H1 (cell line): Measurements from ENCODE around the gene HYDIN. TPM values are rescaled to one million over a fixed set of nuclear protein-coding genes. Genes with fewer than 3 reads are reported as not detected.

Experiments used
- CTCF ChIA-PET: fragments of 300-600 bp; sonication (Branson Sonifier 250); formaldehyde crosslinking; loops from one replicate; lab custom pipeline; 2021; ENCODE audit not compliant: partially characterized antibody; lab: Charles Lee
- POLR2A ChIA-PET: fragments of 300-600 bp; sonication (Branson Sonifier 250); formaldehyde crosslinking; loops from one replicate; lab custom pipeline; 2021; ENCODE audit warnings: inconsistent platforms; ENCODE audit not compliant: partially characterized antibody; lab: Charles Lee
- DNase-seq, 2 experiments: peaks; one replicate each; pipeline versions ENCODE4 v3.0.0 to v3.0.0-alpha.2; 2010 to 2022; ENCODE audit warnings: low spot score in 2 of 2, low read depth in 1 of 2, mixed read lengths in 1 of 2
- FAIRE-seq: peaks from 2 replicates; lab custom pipeline; 2011; peaks lifted over from hg19 to GRCh38; lab: Jason Lieb, UNC
- H2AFZ ChIP-seq: 2 replicates; pipeline ENCODE4 v1.8.1; 2012; ENCODE audit warnings: low read length, inconsistent platforms
- H2AK5ac ChIP-seq: 2 replicates; pipeline ENCODE4 v1.6.1; 2013; ENCODE audit warnings: low read depth, low read length
- H2BK120ac ChIP-seq: replicated peaks from 2 replicates; pipeline ENCODE3; 2013; ENCODE audit warnings: low read depth, low read length, inconsistent platforms
- H2BK12ac ChIP-seq: 2 replicates; pipeline ENCODE4 v1.6.1; 2013; ENCODE audit warnings: low read depth, low read length
- H2BK15ac ChIP-seq: 2 replicates; pipeline ENCODE4 v1.6.1; 2013; ENCODE audit warnings: low read length
- H2BK20ac ChIP-seq: 2 replicates; pipeline ENCODE4 v1.6.1; 2013; ENCODE audit warnings: low read length
- H2BK5ac ChIP-seq: 2 replicates; pipeline ENCODE4 v1.6.1; 2013; ENCODE audit warnings: low read depth, low read length
- H3K14ac ChIP-seq: 2 replicates; pipeline ENCODE4 v1.6.1; 2013; ENCODE audit warnings: inconsistent platforms; ENCODE audit not compliant: insufficient read length
- H3K18ac ChIP-seq: 2 replicates; pipeline ENCODE4 v1.6.1; 2013; ENCODE audit warnings: low read length; ENCODE audit errors: extremely low read depth
- H3K23ac ChIP-seq: 2 replicates; pipeline ENCODE4 v1.6.1; 2013; ENCODE audit warnings: inconsistent platforms; ENCODE audit not compliant: insufficient read length
- H3K23me2 ChIP-seq: 2 replicates; pipeline ENCODE4 v1.6.1; 2013; ENCODE audit warnings: low read depth, low read length
- H3K27ac ChIP-seq: 2 replicates; pipeline ENCODE4 v1.6.1; 2011; ENCODE audit warnings: low read depth, low read length, inconsistent platforms
- H3K27me3 ChIP-seq, 4 experiments: replicated peaks in 1 of 4; 1 replicate in 1 of 4; 2 replicates in 3 of 4; pipeline versions ENCODE4 v1.6.1 to v1.8.1; 2011 to 2013; ENCODE audit warnings: low read length in 3 of 4, mild to moderate bottlenecking in 3 of 4, inconsistent platforms in 2 of 4, mixed read lengths in 2 of 4, moderate library complexity in 1 of 4; ENCODE audit not compliant: control insufficient read depth in 3 of 4, insufficient read depth in 3 of 4; ENCODE audit errors: extremely low read depth in 1 of 4
- H3K36me3 ChIP-seq, 4 experiments: 2 replicates each; pipeline versions ENCODE4 v1.6.1 to v1.8.1; 2011 to 2013; ENCODE audit warnings: mild to moderate bottlenecking in 4 of 4, low read length in 3 of 4, moderate library complexity in 2 of 4, control low read depth in 1 of 4, inconsistent platforms in 1 of 4; ENCODE audit not compliant: insufficient read depth in 4 of 4, control insufficient read depth in 2 of 4
- H3K4ac ChIP-seq: replicated peaks from 2 replicates; pipeline ENCODE3; 2013; ENCODE audit warnings: low read length, low read depth, mixed read lengths, inconsistent platforms; ENCODE audit not compliant: insufficient read length
- H3K4me1 ChIP-seq, 4 experiments: replicated peaks in 1 of 4; 1 replicate in 1 of 4; 2 replicates in 3 of 4; pipeline versions ENCODE4 v1.6.1 to v1.8.1; 2011 to 2013; ENCODE audit warnings: low read length in 3 of 4, inconsistent platforms in 2 of 4, mixed read lengths in 1 of 4; ENCODE audit not compliant: insufficient read depth in 4 of 4, control insufficient read depth in 3 of 4
- H3K4me2 ChIP-seq, 2 experiments: 2 replicates each; pipeline versions ENCODE4 v1.6.1 to v1.8.1; 2011 to 2013; ENCODE audit warnings: low read depth in 2 of 2, low read length in 2 of 2, control low read depth in 1 of 2, inconsistent platforms in 1 of 2, mild to moderate bottlenecking in 1 of 2; ENCODE audit not compliant: insufficient read depth in 1 of 2
- H3K4me3 ChIP-seq, 4 experiments: fragments of 200-600, 300-600 bp in 1 of 4; sonication (generic), shearing (Covaris generic), sonication (Bioruptor Twin) in 1 of 4; 2 replicates each; pipeline versions ENCODE4 v1.5.1 to v1.8.1; 2011 to 2016; ENCODE audit warnings: low read length in 4 of 4, low read depth in 3 of 4, control low read depth in 2 of 4, inconsistent platforms in 2 of 4, mild to moderate bottlenecking in 2 of 4, mixed read lengths in 1 of 4, moderate library complexity in 1 of 4; ENCODE audit not compliant: insufficient read depth in 2 of 4; ENCODE audit errors: extremely low read depth in 1 of 4
- H3K56ac ChIP-seq: replicated peaks from 2 replicates; pipeline ENCODE3; 2013; ENCODE audit warnings: low read depth, mild to moderate bottlenecking, mixed read lengths, low read length, inconsistent platforms; ENCODE audit not compliant: insufficient read length
- H3K79me1 ChIP-seq: 2 replicates; pipeline ENCODE4 v1.6.1; 2013; ENCODE audit warnings: low read depth, low read length, control low read depth
- H3K79me2 ChIP-seq, 2 experiments: 2 replicates each; pipeline versions ENCODE4 v1.6.1 to v1.8.1; 2012 to 2013; ENCODE audit warnings: low read length in 2 of 2, mild to moderate bottlenecking in 2 of 2, inconsistent platforms in 1 of 2; ENCODE audit not compliant: insufficient read depth in 2 of 2, control insufficient read depth in 1 of 2
- H3K9ac ChIP-seq, 4 experiments: replicated peaks in 1 of 4; 1 replicate in 1 of 4; 2 replicates in 3 of 4; pipeline versions ENCODE4 v1.6.1 to v1.8.1; 2011 to 2013; ENCODE audit warnings: low read depth in 3 of 4, low read length in 3 of 4, control low read depth in 2 of 4, mild to moderate bottlenecking in 2 of 4, moderate library complexity in 2 of 4, inconsistent platforms in 1 of 4; ENCODE audit errors: extremely low read depth in 1 of 4
- H3K9me3 ChIP-seq, 2 experiments: 2 replicates each; pipeline versions ENCODE4 v1.6.1 to v1.8.1; 2012 to 2013; ENCODE audit warnings: mild to moderate bottlenecking in 2 of 2, moderate library complexity in 2 of 2, control low read depth in 1 of 2, inconsistent platforms in 1 of 2, low read depth in 1 of 2, low read length in 1 of 2, mixed read lengths in 1 of 2; ENCODE audit not compliant: insufficient read depth in 2 of 2
- H4K20me1 ChIP-seq, 2 experiments: replicated peaks in 1 of 2; 2 replicates each; pipeline versions ENCODE3 to v1.8.1; 2011 to 2013; ENCODE audit warnings: inconsistent platforms in 2 of 2, low read length in 2 of 2, mild to moderate bottlenecking in 1 of 2; ENCODE audit not compliant: insufficient read depth in 2 of 2, control insufficient read depth in 1 of 2
- H4K5ac ChIP-seq: 2 replicates; pipeline ENCODE4 v1.6.1; 2013; ENCODE audit warnings: low read length, low read depth, mixed read lengths, inconsistent platforms; ENCODE audit not compliant: insufficient read length
- H4K8ac ChIP-seq: 2 replicates; pipeline ENCODE4 v1.8.0; 2013; ENCODE audit warnings: mild to moderate bottlenecking, moderate library complexity, low read length, inconsistent platforms; ENCODE audit not compliant: insufficient read depth; ENCODE audit errors: extremely low read depth
- H4K91ac ChIP-seq: replicated peaks from 2 replicates; pipeline ENCODE3; 2013; ENCODE audit warnings: low read length, mixed read lengths, inconsistent platforms; ENCODE audit not compliant: insufficient read length
- CHD1 ChIP-seq: IDR thresholded peaks from 2 replicates; pipeline ENCODE4 v1.6.1; 2012; ENCODE audit warnings: low read depth, low read length, improper control_type of control experiment
- RFX5 ChIP-seq: IDR thresholded peaks from 2 replicates; pipeline ENCODE4 v1.6.1; 2011; ENCODE audit warnings: low read depth, low read length, improper control_type of control experiment, borderline replicate concordance
- SIRT6 ChIP-seq: IDR thresholded peaks from one replicate; pipeline ENCODE4 v1.7.1; 2012; ENCODE audit warnings: low read length, inconsistent platforms
- SIX5 ChIP-seq: IDR thresholded peaks from 2 replicates; pipeline ENCODE4 v1.6.1; 2011; ENCODE audit warnings: mild to moderate bottlenecking, low read depth, low read length
- TCF12 ChIP-seq: IDR thresholded peaks from 2 replicates; pipeline ENCODE4 v1.6.1; 2011; ENCODE audit warnings: low read depth, mild to moderate bottlenecking, low read length
- WGBS, 2 experiments: shearing (Covaris generic) in 1 of 2; methylation state at CpG; one replicate each; pipeline versions ENCODE4 v1.1.6 to v1.1.7; 2013 to 2015; ENCODE audit warnings: low lambda C conversion rate in 2 of 2, mixed read lengths in 2 of 2, inconsistent platforms in 1 of 2, low coverage in 1 of 2, missing lambda C conversion rate in 1 of 2; ENCODE audit not compliant: insufficient replicate concordance in 2 of 2, insufficient coverage in 1 of 2, insufficient read length in 1 of 2; ENCODE audit errors: extremely low coverage in 1 of 2, missing lambda C conversion rate in 1 of 2; 5-methylcytosine and 5-hydroxymethylcytosine counted together
- polyA plus RNA-seq, 7 experiments: library from polyadenylated mRNA; depleted of rRNA in 3 of 7; stranded (reverse) in 5 of 7; unstranded in 2 of 7; fragments of >200 nt in 5 of 7; fragments of 200-250 nt in 2 of 7; gene quantifications; 1 replicate in 5 of 7; 2 replicates in 1 of 7; 4 replicates in 1 of 7; pipeline versions ENCODE4 v1.2.1 to v1.2.3, GENCODE V29; 2011 to 2013; ENCODE audit warnings: missing spikeins in 2 of 7, mixed read lengths in 2 of 7
- total RNA-seq: library from RNA; stranded (reverse); fragmentation: NEBNext Ultra II Directional; extraction: Animal tissue kit (Norgen Biotek cat#: 25700); gene quantifications from 2 replicates; pipeline ENCODE4 v1.2.1, GENCODE V29; 2021
- TF ChIP-seq, protein P1 (sequence below), 3 experiments: IDR thresholded peaks; 1 replicate in 2 of 3; 2 replicates in 1 of 3; pipeline versions ENCODE4 v1.5.1 to v1.6.1; 2011; ENCODE audit warnings: low read length in 3 of 3, mild to moderate bottlenecking in 3 of 3, inconsistent platforms in 2 of 3, low read depth in 1 of 3, moderate library complexity in 1 of 3; ENCODE audit not compliant: insufficient read depth in 1 of 3; ENCODE audit errors: control extremely low read depth in 1 of 3
- TF ChIP-seq, protein P2 (sequence below): IDR thresholded peaks from 2 replicates; pipeline ENCODE4 v1.6.1; 2012; ENCODE audit warnings: inconsistent platforms

The HYDIN gene
- total and polyA plus RNA-seq, 2 of the 8 experiments (the other 6 are each of a cell fraction or from before 2014, with no cell fraction given) = 1.1 to 1.8 TPM

DNA sequence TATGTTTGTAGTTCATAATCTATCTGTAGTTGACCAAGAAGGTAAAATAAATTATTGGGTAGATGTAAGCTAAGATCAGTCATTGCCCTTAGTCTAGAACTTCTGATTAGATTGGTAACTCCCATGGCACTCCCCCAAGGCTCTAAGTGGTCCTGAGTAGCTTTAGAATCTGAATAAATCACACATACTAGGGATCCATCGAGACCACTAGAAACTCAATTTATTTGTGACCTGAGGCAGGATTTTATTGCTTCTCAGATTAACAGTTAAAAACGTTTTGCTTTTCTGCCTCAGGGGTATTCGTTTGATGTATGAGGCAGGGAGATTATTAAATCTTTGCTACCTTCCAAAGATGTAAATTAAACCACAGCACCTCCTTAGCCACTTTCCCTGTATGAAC lies 33.8 kb upstream of the HYDIN start:
- Histone ChIP-seq H2BK20ac (no peak overlapping the region), H2AK5ac (no peak overlapping the region), H3K4me3 (no peak overlapping the region), H3K9me3 (0 out of 4 replicates have a peak, but pooled peaks cover 0 to 2% of the 10 kb centered on the region in 2 experiments), H4K5ac (no peak overlapping the region), H3K56ac (no peak overlapping the region), H3K18ac (no peak overlapping the region), H3K4ac (no peak overlapping the region), H3K79me2 (no peaks in the 10 kb centered on the region), H3K27ac (no peak overlapping the region), H3K9ac (no peak overlapping the region), H2BK15ac (no peak overlapping the region), H4K20me1 (no peaks in the 10 kb centered on the region), H3K79me1 (no peaks in the 10 kb centered on the region), H3K23me2 (no peaks in the 10 kb centered on the region), H4K91ac (no peak overlapping the region), H3K4me2 (no peak overlapping the region), H2BK5ac (no peak overlapping the region), H3K36me3 (no peaks in the 10 kb centered on the region), H3K14ac (no peak overlapping the region), H2AFZ (no peak overlapping the region), H2BK12ac (no peak overlapping the region), H2BK120ac (no peak overlapping the region), H4K8ac (no peak overlapping the region), H3K23ac (no peak overlapping the region), H3K27me3 (no peaks in the 10 kb centered on the region; a peak in 1 of 7 replicates), H3K4me1 (no peaks in the 10 kb centered on the region)
- CTCF ChIA-PET = interaction anchor here (0.7 to 1.3 kb wide), 2 partner anchors 15 to 116 kb away, joined by 3 to 4 read pairs; no protein-coding TSS in a partner anchor
- POLR2A ChIA-PET = no interaction called here
- 91% methylated on average over 3 of the region's 3 CpGs; no CpG with 5 or more reads in 1 of the 2 experiments for WGBS, 2 experiments
- TF ChIP-seq SIX5 (no peak), CHD1 (no peak), TCF12 (no peak), SIRT6 (no peak), RFX5 (no peak)
- TF ChIP-seq, protein P1, sequence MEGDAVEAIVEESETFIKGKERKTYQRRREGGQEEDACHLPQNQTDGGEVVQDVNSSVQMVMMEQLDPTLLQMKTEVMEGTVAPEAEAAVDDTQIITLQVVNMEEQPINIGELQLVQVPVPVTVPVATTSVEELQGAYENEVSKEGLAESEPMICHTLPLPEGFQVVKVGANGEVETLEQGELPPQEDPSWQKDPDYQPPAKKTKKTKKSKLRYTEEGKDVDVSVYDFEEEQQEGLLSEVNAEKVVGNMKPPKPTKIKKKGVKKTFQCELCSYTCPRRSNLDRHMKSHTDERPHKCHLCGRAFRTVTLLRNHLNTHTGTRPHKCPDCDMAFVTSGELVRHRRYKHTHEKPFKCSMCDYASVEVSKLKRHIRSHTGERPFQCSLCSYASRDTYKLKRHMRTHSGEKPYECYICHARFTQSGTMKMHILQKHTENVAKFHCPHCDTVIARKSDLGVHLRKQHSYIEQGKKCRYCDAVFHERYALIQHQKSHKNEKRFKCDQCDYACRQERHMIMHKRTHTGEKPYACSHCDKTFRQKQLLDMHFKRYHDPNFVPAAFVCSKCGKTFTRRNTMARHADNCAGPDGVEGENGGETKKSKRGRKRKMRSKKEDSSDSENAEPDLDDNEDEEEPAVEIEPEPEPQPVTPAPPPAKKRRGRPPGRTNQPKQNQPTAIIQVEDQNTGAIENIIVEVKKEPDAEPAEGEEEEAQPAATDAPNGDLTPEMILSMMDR (IDR thresholded peaks at IDR 0.05; ENCODE audit: control extremely low read depth in 1 of 3, insufficient read depth in 1 of 3, low read depth in 1 of 3, low read length in 3 of 3) = no peak
- TF ChIP-seq, protein P2, sequence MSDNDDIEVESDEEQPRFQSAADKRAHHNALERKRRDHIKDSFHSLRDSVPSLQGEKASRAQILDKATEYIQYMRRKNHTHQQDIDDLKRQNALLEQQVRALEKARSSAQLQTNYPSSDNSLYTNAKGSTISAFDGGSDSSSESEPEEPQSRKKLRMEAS = no peak
- DNase-seq = no peak
- FAIRE-seq = no peak
